Measurements from ENCODE around the gene MIAT.

GRCh38 chr22:26685601-26686000 is 28.2 kb downstream of the MIAT start:
- TF ChIP-seq ZNF212 (CRISPR knock-in tag; IDR thresholded peaks at IDR 0.05) (no peak), RHOXF2B (CRISPR knock-in tag; conservative IDR thresholded peaks at IDR 0.05) (no peak), KDM1A (IDR thresholded peaks at IDR 0.05) (no peak), HDAC8 (tag; IDR thresholded peaks at IDR 0.05) (no peak), NFYB (IDR thresholded peaks at IDR 0.05; ENCODE audit: extremely low read depth, insufficient read length) (no peak), MTA2 (IDR thresholded peaks at IDR 0.05; ENCODE audit: low read depth) (no peak), NFATC3 (IDR thresholded peaks at IDR 0.05) (no peak)
- TF ChIP-seq, protein P1, sequence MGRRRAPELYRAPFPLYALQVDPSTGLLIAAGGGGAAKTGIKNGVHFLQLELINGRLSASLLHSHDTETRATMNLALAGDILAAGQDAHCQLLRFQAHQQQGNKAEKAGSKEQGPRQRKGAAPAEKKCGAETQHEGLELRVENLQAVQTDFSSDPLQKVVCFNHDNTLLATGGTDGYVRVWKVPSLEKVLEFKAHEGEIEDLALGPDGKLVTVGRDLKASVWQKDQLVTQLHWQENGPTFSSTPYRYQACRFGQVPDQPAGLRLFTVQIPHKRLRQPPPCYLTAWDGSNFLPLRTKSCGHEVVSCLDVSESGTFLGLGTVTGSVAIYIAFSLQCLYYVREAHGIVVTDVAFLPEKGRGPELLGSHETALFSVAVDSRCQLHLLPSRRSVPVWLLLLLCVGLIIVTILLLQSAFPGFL (CRISPR knock-in tag; IDR thresholded peaks at IDR 0.05): no peak
